H54 (cell line): ENCODE data around the gene DOCK6.

Experiments
- DNase-seq: peaks from one replicate; pipeline ENCODE4 v3.0.0; 2011; ENCODE audit warnings: low spot score, mixed read lengths; ENCODE audit not compliant: insufficient read length
- FAIRE-seq: peaks from 3 replicates; lab custom pipeline; 2011; peaks lifted over from hg19 to GRCh38; lab: Jason Lieb, UNC
- POLR2A ChIP-seq: IDR thresholded peaks from 2 replicates; pipeline ENCODE4 v1.6.1; 2011; ENCODE audit warnings: low read depth, mild to moderate bottlenecking, low read length

Gene DOCK6

GRCh38 chr19:11232555-11232954 is 29.8 kb downstream of the DOCK6 start:
- TF ChIP-seq POLR2A = no peak
- FAIRE-seq (no peak), DNase-seq (no peak)

DNA sequence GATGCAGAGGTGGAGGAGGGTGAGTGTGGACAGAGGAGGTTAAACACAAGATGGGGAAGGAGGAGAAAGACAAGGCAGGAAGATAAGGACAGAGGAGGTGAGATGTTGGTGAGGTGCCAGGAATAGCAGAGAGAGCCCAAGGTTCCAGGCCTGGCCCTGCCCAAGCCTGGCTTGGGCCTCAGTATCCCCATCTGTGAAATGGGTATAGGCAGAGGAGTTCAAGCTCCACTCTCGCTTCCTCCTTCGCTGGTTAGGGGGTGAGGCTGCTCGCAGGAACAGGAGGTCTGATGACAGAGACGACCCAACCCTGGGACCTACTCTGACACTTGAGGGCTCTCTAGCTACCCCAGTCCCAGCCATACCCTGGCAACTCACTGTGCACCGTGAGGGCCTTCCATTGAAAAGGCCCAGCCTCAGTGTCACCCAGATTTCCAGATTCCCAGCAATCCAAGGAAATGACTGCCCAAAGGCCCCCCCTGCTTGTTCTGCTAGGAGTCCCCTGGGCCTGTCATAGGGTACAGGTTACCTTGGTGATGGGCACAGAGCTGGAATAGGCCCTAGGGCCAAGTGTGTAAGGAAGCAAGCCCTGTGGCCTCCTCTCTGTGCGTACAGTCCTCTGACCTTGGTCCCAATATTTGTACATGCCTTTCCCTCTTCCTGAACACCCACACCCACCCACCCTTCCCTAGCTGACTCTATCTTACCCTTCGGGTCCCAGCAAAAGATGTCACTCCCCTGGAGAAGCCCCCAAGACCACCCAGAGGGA is 31.5 kb downstream of the DOCK6 start:
- TF ChIP-seq POLR2A = no peak
- FAIRE-seq = no peak
- DNase-seq = no peak

DNA sequence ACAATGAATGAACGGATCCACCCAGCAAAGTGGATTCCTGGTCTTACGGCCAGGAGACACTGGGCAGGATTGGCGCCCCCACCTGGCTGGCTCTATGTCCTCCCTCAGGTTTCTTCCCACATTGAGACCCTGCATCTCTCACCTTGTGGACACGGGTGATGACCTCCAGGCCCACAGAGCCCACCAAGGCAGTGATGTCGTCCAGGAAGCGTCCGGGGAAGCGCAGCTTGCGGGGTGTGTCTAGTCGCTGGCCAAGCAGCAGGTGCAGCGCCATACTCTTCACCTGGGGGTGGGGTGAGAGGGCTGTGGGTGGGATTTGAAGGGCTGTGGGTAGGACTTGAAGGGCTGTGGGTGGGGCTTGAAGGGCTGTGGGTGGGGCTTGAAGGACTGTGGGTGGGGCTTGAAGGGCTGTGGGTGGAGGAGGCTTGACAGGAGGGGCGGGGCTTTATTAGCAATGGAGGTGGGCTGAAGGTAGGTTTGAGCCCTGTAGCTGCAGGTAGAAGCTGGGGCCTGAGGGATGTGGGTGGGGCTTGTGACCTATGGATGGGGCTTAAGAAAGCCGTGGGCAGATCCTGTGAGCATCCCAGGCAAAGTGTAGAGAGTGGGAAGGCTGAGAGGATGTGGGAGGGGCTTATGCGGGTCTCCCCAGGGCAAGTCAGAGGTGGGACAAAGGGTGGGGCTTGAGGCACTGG is 35.0 kb downstream of the DOCK6 start:
- FAIRE-seq = no peak
- no peak for DNase-seq
- no peak for TF ChIP-seq POLR2A

DNA sequence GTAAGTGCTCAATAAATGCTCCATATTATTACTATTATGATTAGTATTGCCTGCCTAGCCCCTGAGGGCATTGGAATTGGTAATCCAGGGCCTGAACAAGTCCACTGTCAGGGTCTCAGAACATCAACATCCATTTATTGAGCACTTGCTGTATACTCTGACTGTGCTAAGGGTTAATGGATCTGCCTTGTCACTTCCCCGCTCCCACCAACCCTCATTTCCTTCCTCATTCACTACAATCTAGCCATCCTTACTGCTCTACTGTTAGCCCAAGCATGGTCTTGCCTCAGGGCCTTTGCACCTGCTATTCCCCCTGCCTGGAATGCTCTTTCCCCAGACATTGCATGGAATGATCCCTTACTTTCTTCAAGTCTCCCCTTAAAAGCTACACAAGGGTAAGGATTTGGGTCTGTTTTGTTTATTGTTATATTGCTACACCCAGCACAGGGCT is 35.6 kb downstream of the DOCK6 start:
- TF ChIP-seq POLR2A = no peak
- FAIRE-seq (no peak), DNase-seq (no peak)

- TF ChIP-seq POLR2A = no peak
- no peak for FAIRE-seq
Measured at GRCh38 chr19:11225815-11226214, 36.5 kb downstream of the DOCK6 start.

GRCh38 chr19:11225172-11225571 is 37.2 kb downstream of the DOCK6 start:
- no peak for FAIRE-seq
- no peak for TF ChIP-seq POLR2A
- DNase-seq = no peak

More at GRCh38 chr19:11225815-11226214, 36.5 kb downstream of the DOCK6 start:
- DNase-seq = no peak

GRCh38 chr19:11224429-11224828 is 37.9 kb downstream of the DOCK6 start:
- DNase-seq (no peak), FAIRE-seq (no peak)
- TF ChIP-seq POLR2A = no peak

GRCh38 chr19:11223200-11223599 is 39.1 kb downstream of the DOCK6 start:
- no peak for TF ChIP-seq POLR2A
- no peak for FAIRE-seq
- DNase-seq = no peak

DNA sequence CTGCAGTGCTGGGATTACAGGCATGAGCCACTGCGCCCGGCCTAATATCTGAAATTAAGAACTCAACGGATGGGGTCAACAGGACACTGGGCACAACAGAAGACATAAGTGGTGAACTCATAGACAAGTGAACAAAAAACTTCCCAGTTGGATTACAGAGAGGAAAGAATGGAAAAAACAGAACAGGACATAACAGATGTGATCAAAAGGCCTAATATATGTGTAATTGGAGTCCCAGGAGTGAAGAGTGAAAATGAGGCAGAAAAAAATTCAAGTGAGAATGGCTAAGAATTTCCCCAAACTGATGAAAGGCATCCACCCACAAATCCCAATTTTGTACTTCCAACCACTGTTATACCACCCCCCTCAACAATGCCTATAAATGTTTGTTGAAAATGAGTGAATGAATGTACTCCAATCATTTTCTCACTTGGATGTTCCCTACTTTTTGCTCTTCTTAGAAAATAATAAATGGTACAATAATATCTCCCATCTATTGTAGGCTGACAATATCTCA is 41.2 kb downstream of the DOCK6 start:
- DNase-seq (no peak), FAIRE-seq (no peak)
- TF ChIP-seq POLR2A = no peak

GRCh38 chr19:11214387-11214786 is 47.9 kb downstream of the DOCK6 start:
- FAIRE-seq = no peak
- no peak for TF ChIP-seq POLR2A
- DNase-seq = no peak

GRCh38 chr19:11210656-11210928 is 51.7 kb downstream of the DOCK6 start:
- FAIRE-seq = no peak
- DNase-seq = no peak
- no peak for TF ChIP-seq POLR2A

DNA sequence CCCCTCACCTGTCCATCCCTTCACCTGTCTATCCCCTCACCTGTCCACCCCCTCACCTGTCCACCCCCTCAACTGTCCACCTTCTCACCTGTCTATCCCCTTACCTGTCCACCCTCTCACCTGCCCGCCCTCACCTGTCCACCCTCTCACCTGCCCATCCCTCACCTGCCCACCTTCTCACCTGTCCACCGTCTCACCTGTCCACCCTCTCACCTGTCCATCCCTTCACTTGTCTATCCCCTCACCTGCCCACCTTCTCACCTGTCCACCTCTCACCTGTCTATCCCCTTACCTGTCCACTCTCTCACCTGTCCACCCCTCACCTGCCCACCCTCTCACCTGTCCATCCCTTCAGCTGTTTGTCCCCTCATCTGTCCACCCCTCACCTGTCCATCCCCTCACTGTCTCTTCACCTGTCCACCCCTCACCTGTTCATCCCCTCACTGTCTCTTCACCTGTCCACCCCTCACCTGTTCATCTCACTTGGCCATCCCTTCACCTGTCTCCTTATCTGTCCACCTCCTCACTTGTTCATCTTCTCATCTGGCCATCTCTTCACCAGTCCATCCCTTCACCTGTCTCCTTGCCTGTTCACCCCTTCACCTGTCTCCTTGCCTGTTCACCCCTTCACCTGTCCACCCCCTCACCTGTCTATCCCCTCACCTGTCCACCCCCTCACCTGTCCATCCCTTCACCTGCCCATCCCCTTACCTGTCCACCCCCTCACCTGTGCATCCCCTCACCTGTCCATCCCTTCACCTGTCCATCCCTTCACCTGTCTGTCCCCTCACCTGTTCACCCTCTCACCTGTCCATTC is 52.3 kb downstream of the DOCK6 start:
- no peak for TF ChIP-seq POLR2A
- FAIRE-seq (no peak), DNase-seq (no peak)

- TF ChIP-seq POLR2A = no peak
- no peak for DNase-seq
- FAIRE-seq = no peak
Measured at GRCh38 chr19:11208561-11209471, 53.5 kb downstream of the DOCK6 start.
